Body of pancreas (tissue), 4 donors: ENCODE measurements around the gene NCOA1.

Experiments
- CTCF ChIP-seq, 7 experiments: fragments of 450-650 bp in 4 of 7; fragments of 200-600 bp in 3 of 7; sonication (generic) in 3 of 7; IDR thresholded peaks; one replicate each; pipeline ENCODE4 v1.5.1; 2016 to 2019; ENCODE audit warnings: antibody characterized with exemption in 7 of 7
- POLR2A ChIP-seq, 3 donors: fragments of 450-650 bp; IDR thresholded peaks; one replicate each; pipeline ENCODE4 v1.6.1; 2016; ENCODE audit warnings: antibody characterized with exemption in 3 of 3, mild to moderate bottlenecking in 2 of 3

GRCh38 chr2:24672589-24672988 lies 181.5 kb downstream of the NCOA1 start:
- TF ChIP-seq CTCF (IDR thresholded peaks at IDR 0.05), result no peak
- TF ChIP-seq POLR2A (IDR thresholded peaks at IDR 0.05), result no peak
